Nephron (organoid): ENCODE measurements around the gene NCEH1.
A peak's percentile ranks its signal among the peaks of the same experiment; 100 is the strongest.

Source experiments
- H3K27ac Mint-ChIP-seq, 3 experiments: 2 replicates each; pipeline ENCODE4 v1.8.0; 2020; ENCODE audit warnings: mixed read lengths in 3 of 3, mild to moderate bottlenecking in 2 of 3, moderate library complexity in 1 of 3
- H3K27me3 Mint-ChIP-seq: 2 replicates; pipeline ENCODE4 v1.8.0; 2021; ENCODE audit warnings: low read depth, mild to moderate bottlenecking, moderate library complexity, mixed read lengths
- H3K36me3 Mint-ChIP-seq: 2 replicates; pipeline ENCODE4 v1.8.0; 2020; ENCODE audit warnings: low read depth, mixed read lengths
- H3K4me1 Mint-ChIP-seq: 2 replicates; pipeline ENCODE4 v1.8.0; 2020; ENCODE audit warnings: mixed read lengths
- H3K4me3 Mint-ChIP-seq, 3 experiments: 2 replicates each; pipeline ENCODE4 v1.8.0; 2020; ENCODE audit warnings: mild to moderate bottlenecking in 3 of 3, mixed read lengths in 3 of 3, moderate library complexity in 2 of 3
- H3K9me3 Mint-ChIP-seq: 2 replicates; pipeline ENCODE4 v1.8.0; 2020; ENCODE audit warnings: mixed read lengths
- CTCF ChIP-seq, 3 experiments: fragments of 200-600 bp; sonication (generic); IDR thresholded peaks; one replicate each; pipeline ENCODE4 v1.5.0; 2021; ENCODE audit warnings: antibody characterized with exemption in 3 of 3; ENCODE audit not compliant: unreplicated experiment in 3 of 3

The NCEH1 gene

GRCh38 chr3:172609750-172610149 lies 101.1 kb downstream of the NCEH1 start:
- no peak overlapping the region for H3K4me3 Mint-ChIP-seq
- peaks cover 11% of the 10 kb centered on the region for H3K9me3 Mint-ChIP-seq
- H3K36me3 Mint-ChIP-seq, result no peaks in the 10 kb centered on the region
- no peaks in the 10 kb centered on the region for H3K27me3 Mint-ChIP-seq
- TF ChIP-seq CTCF (IDR thresholded peaks at IDR 0.05; ENCODE audit: unreplicated experiment in 3 of 3), result no peak
- peaks cover 22% of the 10 kb centered on the region for H3K4me1 Mint-ChIP-seq
- H3K27ac Mint-ChIP-seq, result no peak overlapping the region

DNA sequence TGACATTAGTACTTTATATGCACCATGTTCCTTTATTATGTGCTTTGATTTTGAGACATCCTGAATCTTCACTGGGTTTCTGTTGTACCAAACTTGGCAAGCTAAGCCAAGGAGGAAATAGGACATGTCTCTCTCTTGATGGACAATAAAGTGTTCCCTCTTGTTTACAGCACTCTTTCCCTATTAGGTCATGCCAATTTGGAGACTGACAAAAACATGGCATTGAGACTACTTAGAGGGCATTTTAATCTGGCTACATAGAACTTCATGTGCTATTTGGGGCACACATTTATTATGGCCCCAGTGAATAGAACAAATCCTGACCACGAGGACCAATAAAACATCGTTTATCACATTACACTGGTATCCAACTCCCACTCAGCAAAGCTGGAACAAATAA lies 102.3 kb downstream of the NCEH1 start:
- no peaks in the 10 kb centered on the region for H3K36me3 Mint-ChIP-seq
- H3K4me3 Mint-ChIP-seq, result no peak overlapping the region
- peak overlapping the region in 2 of 3 experiments; percentile 92 for H3K27ac Mint-ChIP-seq
- TF ChIP-seq CTCF (IDR thresholded peaks at IDR 0.05; ENCODE audit: unreplicated experiment in 3 of 3), result no peak
- no peaks in the 10 kb centered on the region for H3K27me3 Mint-ChIP-seq
- H3K4me1 Mint-ChIP-seq, result peaks cover 22% of the 10 kb centered on the region
- H3K9me3 Mint-ChIP-seq, result peaks cover 11% of the 10 kb centered on the region

- Mint-ChIP-seq H3K36me3 (no peaks in the 10 kb centered on the region), H3K27ac (peak overlapping the region; percentile 83 to 92 (median 92)), H3K4me1 (peaks cover 22% of the 10 kb centered on the region), H3K4me3 (no peak overlapping the region), H3K27me3 (no peaks in the 10 kb centered on the region), H3K9me3 (peaks cover 11% of the 10 kb centered on the region)
- TF ChIP-seq CTCF (IDR thresholded peaks at IDR 0.05; ENCODE audit: unreplicated experiment in 3 of 3), result no peak
These were observed 103.4 kb downstream of the NCEH1 start for GRCh38 chr3:172607305-172608121.

DNA sequence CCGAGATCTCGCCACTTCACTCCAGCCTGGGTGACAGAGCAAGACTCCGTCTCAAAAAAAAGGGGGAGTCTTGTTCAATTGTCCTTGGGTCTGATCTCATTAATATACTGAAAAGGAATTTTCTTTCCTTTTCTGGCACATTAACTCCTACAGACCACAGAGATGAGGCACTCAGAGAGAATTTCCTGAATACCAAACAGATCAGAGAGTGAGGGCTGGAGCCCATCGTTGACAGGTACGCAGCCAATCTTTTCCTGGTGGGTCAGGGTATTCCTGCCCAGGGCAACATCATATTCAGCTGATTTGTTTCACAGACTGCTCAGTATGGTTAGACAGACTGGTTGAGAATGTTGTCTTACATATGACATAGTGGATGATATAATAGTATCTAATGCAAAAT lies 104.8 kb downstream of the NCEH1 start:
- H3K27ac Mint-ChIP-seq, result peak overlapping the region in 2 of 3 experiments; percentile 13 to 74
- H3K27me3 Mint-ChIP-seq, result no peaks in the 10 kb centered on the region
- peaks cover 10% of the 10 kb centered on the region for H3K9me3 Mint-ChIP-seq
- no peak for TF ChIP-seq CTCF (IDR thresholded peaks at IDR 0.05; ENCODE audit: unreplicated experiment in 3 of 3)
- H3K4me3 Mint-ChIP-seq, result no peak overlapping the region
- H3K36me3 Mint-ChIP-seq, result no peaks in the 10 kb centered on the region
- H3K4me1 Mint-ChIP-seq, result peaks cover 22% of the 10 kb centered on the region

DNA sequence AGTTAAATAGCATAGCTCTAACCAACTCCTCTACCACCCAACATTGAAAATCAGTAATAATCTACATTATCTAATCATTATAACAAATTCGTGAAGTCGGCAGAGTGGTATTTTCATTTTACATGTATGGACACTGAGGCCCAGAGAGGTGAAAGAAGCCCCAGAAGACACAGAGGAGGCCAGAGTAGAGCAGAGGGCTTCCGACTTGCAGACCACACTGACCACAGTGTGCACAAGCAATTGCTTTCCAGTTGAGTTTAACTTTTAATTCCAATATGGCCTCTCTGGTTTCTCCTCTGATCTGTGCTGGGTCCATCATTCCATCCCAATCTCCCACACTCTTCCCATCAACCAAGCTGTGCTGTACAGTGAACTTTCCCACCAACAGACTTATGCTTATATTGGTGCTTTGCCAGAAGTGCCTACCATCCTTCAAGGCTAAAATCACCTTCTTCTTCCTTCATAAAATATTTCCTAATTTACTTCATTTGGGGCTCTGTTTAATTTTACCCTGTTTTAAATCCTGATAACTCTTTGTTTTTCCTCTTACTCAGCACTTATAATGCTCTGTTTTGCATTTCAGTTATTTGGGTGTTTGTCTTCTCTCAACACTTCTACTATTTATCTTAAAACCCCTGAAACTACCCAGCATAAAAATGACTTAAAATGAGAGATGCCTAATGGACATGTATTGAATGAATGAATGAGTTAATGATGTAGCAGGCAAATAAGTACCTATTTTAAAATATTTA lies 105.8 kb downstream of the NCEH1 start:
- Mint-ChIP-seq H3K27me3 (no peaks in the 10 kb centered on the region), H3K4me3 (no peak overlapping the region), H3K27ac (peak overlapping the region; percentile 13 to 74 (median 62)), H3K4me1 (peaks cover 25% of the 10 kb centered on the region), H3K9me3 (peaks cover 3% of the 10 kb centered on the region), H3K36me3 (no peaks in the 10 kb centered on the region)
- TF ChIP-seq CTCF (IDR thresholded peaks at IDR 0.05; ENCODE audit: unreplicated experiment in 3 of 3), result no peak
